Thyroid gland (tissue), 4 donors: ENCODE results near the gene MAPK1IP1L.

ENCODE experiments used
- CTCF ChIP-seq, 6 experiments: fragments of 200-600 bp in 3 of 6; fragments of 450-650 bp in 3 of 6; sonication (generic) in 3 of 6; IDR thresholded peaks; one replicate each; pipeline ENCODE4 v1.5.1; 2016 to 2019; ENCODE audit warnings: antibody characterized with exemption in 6 of 6, mild to moderate bottlenecking in 2 of 6, inconsistent platforms in 1 of 6, moderate library complexity in 1 of 6
- POLR2A ChIP-seq, 2 donors: fragments of 450-650 bp; IDR thresholded peaks; one replicate each; pipeline ENCODE4 v1.6.1; 2017; ENCODE audit warnings: antibody characterized with exemption in 2 of 2, mild to moderate bottlenecking in 2 of 2, moderate library complexity in 1 of 2

- TF ChIP-seq CTCF (IDR thresholded peaks at IDR 0.05) = no peak
- TF ChIP-seq POLR2A (IDR thresholded peaks at IDR 0.05) = no peak
Measured at GRCh38 chr14:55088356-55088755, 36.9 kb downstream of the MAPK1IP1L start.
